ENCODE results near the gene LAMTOR5.
A peak's percentile ranks its signal among the peaks of the same experiment; 100 is the strongest.

Gene LAMTOR5

GRCh38 chr1:110387048-110387754 is 20.3 kb downstream of the LAMTOR5 start:
- DNase-seq (ENCODE audit: low spot score): no peak

- DNase-seq (ENCODE audit: low spot score): no peak
Observed at GRCh38 chr1:110385369-110385768, 22.1 kb downstream of the LAMTOR5 start.

- DNase-seq (ENCODE audit: low spot score): peak; percentile 91
Observed at GRCh38 chr1:110384581-110385321, 22.7 kb downstream of the LAMTOR5 start.

- peak; percentile 32 for DNase-seq (ENCODE audit: low spot score)
Observed at GRCh38 chr1:110383251-110383990, 24.1 kb downstream of the LAMTOR5 start.

- DNase-seq (ENCODE audit: low spot score): peak; percentile 26
Observed at GRCh38 chr1:110380672-110381283, 26.7 kb downstream of the LAMTOR5 start.

- DNase-seq (ENCODE audit: low spot score): no peak
Observed at GRCh38 chr1:110375490-110375889, 32.0 kb downstream of the LAMTOR5 start.

GRCh38 chr1:110370827-110371226 is 36.7 kb downstream of the LAMTOR5 start:
- no peak for DNase-seq (ENCODE audit: low spot score)

GRCh38 chr1:110364221-110364620 is 43.3 kb downstream of the LAMTOR5 start:
- DNase-seq (ENCODE audit: low spot score): no peak

GRCh38 chr1:110361856-110362255 is 45.6 kb downstream of the LAMTOR5 start:
- DNase-seq (ENCODE audit: low spot score): no peak

GRCh38 chr1:110360431-110360830 is 47.1 kb downstream of the LAMTOR5 start:
- no peak for DNase-seq (ENCODE audit: low spot score)

- DNase-seq (ENCODE audit: low spot score): no peak
Observed at GRCh38 chr1:110356379-110356778, 51.1 kb downstream of the LAMTOR5 start.

- DNase-seq (ENCODE audit: low spot score): no peak
Observed at GRCh38 chr1:110355321-110355720, 52.2 kb downstream of the LAMTOR5 start.
